GM18951 (cell line): ENCODE measurements around the gene CALD1.

Experiments
- POLR2A ChIP-seq: IDR thresholded peaks from 4 replicates; pipeline ENCODE4 v1.6.1; 2011; ENCODE audit warnings: mild to moderate bottlenecking; ENCODE audit not compliant: insufficient read length, insufficient read depth; ENCODE audit errors: extremely low read depth
- in situ Hi-C: fragments of 300-500 bp; cut with MboI; formaldehyde crosslinking; loops from one replicate; pipeline ENCODE4 v1.12.0; 2022; ENCODE audit warnings: low sequenced_read_pairs, mixed read lengths, inconsistent platforms; ENCODE audit not compliant: unreplicated experiment

The CALD1 gene

GRCh38 chr7:134856091-134856490 lies 76.7 kb downstream of the CALD1 start:
- TF ChIP-seq POLR2A, result no peak
- in situ Hi-C loops, result no loop called here

GRCh38 chr7:134856691-134857090 lies 77.3 kb downstream of the CALD1 start:
- no peak for TF ChIP-seq POLR2A
- in situ Hi-C loops, result no loop called here

GRCh38 chr7:134857958-134858357 lies 78.5 kb downstream of the CALD1 start:
- in situ Hi-C loops, result no loop called here

GRCh38 chr7:134859783-134860182 lies 80.3 kb downstream of the CALD1 start:
- in situ Hi-C loops, result no loop called here
- no peak for TF ChIP-seq POLR2A

More at GRCh38 chr7:134857958-134858357, 78.5 kb downstream of the CALD1 start:
- TF ChIP-seq POLR2A, result no peak

GRCh38 chr7:134865001-134865845 lies 85.8 kb downstream of the CALD1 start:
- no peak for TF ChIP-seq POLR2A
- in situ Hi-C loops, result no loop called here

GRCh38 chr7:134866617-134867016 lies 87.2 kb downstream of the CALD1 start:
- in situ Hi-C loops, result no loop called here
- TF ChIP-seq POLR2A, result no peak

GRCh38 chr7:134870156-134870555 lies 90.7 kb downstream of the CALD1 start:
- in situ Hi-C loops, result no loop called here
- TF ChIP-seq POLR2A, result no peak

GRCh38 chr7:134870781-134871180 lies 91.3 kb downstream of the CALD1 start:
- in situ Hi-C loops, result no loop called here
- TF ChIP-seq POLR2A, result no peak

- no peak for TF ChIP-seq POLR2A
- in situ Hi-C loops, result no loop called here
Measured at GRCh38 chr7:134873253-134873652, 93.8 kb downstream of the CALD1 start.

- in situ Hi-C loops, result no loop called here
- TF ChIP-seq POLR2A, result no peak
Measured at GRCh38 chr7:134874407-134874806, 95.0 kb downstream of the CALD1 start.

GRCh38 chr7:134875867-134876266 lies 96.4 kb downstream of the CALD1 start:
- no peak for TF ChIP-seq POLR2A
- in situ Hi-C loops, result no loop called here

- TF ChIP-seq POLR2A, result no peak
- in situ Hi-C loops, result no loop called here
Measured at GRCh38 chr7:134878746-134879357, 99.4 kb downstream of the CALD1 start.

GRCh38 chr7:134879815-134880475 lies 100.5 kb downstream of the CALD1 start:
- TF ChIP-seq POLR2A, result no peak
- in situ Hi-C loops, result no loop called here
